Glomerular visceral epithelial cell (primary cell): ENCODE data around the gene RPH3AL.
"Not testable (repeated sequence)": the region's sequence is repeated elsewhere in the genome, so short reads cannot be mapped to it uniquely, and the experiment has no call there.

ENCODE experiments used
- DNase-seq: peaks from one replicate; pipeline ENCODE4 v3.0.0-alpha.2; 2016; ENCODE audit errors: extremely low spot score

Gene RPH3AL

DNA sequence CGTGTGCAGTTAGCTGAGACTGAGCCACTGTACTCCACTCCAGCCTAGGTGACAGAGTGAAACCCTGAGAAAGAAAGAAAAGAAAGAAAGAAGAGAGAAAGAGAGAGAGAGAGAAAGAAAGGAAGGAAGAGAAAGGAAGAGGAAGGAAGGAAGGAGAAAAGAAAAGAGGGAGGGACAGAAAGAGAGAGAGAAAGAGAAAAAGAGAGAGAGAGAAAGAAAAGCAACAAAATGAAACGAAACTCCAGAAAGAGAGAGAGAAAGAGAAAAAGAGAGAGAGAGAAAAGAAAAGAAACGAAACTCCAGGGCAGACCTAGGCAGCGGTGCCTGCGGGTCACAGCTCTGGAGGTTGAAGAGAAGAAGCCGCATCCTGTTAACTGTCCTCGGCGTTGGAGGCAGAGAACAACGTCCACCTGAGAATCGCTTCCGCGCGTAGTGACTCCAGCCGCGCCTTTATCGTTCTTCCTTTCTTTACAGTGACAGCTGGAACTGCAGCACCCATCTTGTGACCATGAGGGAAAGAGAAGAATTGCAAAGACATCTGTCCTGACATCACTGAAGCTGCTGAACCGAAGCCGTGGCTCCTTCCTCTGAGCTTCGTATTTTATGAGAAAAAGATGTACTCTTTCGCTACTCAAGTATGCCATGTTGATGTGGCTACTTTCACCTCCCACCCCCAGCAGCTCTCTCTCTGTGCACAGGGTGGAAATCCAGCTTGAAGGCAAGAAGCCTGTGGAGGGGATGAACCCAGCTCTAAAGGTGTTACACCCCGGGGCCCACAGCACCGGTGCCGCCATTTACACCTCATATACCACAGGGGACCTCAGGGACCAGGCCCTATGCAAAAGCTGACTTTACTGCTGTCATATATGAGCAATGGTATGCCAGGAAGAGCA, 114.3 kb downstream of the RPH3AL start:
- DNase-seq, result no peak

GRCh38 chr17:237406-237955, 115.1 kb downstream of the RPH3AL start:
- DNase-seq, result no peak

DNA sequence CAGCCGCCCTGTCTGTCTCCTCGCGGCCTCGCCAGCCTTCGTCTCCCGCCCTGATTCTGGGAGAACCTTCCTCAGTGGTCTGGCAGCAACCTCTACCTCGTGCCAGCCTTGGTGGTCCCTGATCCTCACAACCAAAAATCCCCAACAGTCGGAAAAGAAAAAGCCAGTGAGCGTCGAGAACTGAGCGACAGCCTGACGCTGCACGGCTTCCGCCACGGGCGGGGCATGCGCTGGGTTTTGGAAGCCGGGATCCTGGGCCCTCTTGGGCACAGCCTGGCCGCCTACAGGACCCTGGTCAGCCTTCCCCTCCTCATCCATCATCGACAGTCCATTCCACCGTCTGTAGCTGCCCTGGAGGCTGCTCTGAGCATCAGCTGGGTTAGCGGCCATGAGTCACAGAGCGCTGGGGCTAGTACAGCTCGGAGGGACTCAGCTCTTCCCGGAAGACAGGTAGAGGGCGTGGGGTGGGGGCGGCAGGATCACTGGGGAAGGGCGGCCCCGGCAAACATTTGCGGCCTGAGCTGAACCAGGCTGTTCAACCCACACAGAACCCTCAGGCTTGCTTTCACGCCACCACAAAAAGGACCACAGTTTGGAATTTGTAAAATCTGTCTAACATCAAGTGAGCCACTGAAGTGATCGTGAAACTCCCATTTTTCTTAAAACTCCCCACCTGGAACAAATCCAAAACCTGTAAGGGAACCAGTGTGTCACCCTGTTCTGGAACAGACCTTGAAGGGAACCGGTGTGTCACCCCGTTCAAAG, 115.8 kb downstream of the RPH3AL start:
- DNase-seq, result no peak

- DNase-seq, result no peak
These were observed 116.6 kb downstream of the RPH3AL start for GRCh38 chr17:235831-236640.

- DNase-seq, result not testable (repeated sequence)
These were observed 117.4 kb downstream of the RPH3AL start for GRCh38 chr17:234994-235830.

DNA sequence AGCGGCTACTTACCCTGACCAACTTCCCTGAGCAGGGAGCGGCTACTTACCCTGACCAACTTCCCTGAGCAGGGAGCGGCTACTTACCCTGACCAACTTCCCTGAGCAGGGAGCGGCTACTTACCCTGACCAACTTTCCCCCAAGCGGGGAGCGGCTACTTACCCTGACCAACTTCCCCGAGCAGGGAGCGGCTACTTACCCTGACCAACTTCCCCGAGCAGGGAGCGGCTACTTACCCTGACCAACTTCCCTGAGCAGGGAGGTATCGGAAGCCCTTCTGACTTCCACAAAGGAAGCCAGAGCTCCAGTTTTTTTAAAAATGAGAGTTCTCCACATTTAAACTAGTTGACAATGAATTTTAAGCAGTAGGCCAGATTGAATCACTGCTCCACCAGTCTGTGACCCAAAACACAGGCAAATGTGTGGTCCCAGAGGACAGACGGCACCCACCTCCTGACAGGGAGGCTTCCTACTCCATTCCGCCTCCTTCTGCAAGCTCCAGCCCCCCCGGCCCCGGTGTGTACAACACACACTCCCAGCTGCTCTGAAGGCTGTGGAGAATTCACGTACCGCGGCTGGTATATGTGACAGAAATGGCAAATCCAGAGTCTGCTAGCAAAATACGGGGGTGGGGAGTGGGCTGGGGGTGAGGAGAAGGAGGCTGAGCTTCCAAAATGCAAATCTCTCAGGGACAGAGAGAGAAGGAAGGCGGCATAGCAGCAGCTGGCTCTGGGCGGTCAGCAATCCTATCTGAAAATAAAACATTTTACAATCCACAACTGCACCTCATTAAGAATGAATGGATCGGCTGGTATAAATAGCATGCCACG, 118.2 kb downstream of the RPH3AL start:
- not testable (repeated sequence) for DNase-seq

- DNase-seq, result no peak
These were observed 119.1 kb downstream of the RPH3AL start for GRCh38 chr17:233473-233941.

DNA sequence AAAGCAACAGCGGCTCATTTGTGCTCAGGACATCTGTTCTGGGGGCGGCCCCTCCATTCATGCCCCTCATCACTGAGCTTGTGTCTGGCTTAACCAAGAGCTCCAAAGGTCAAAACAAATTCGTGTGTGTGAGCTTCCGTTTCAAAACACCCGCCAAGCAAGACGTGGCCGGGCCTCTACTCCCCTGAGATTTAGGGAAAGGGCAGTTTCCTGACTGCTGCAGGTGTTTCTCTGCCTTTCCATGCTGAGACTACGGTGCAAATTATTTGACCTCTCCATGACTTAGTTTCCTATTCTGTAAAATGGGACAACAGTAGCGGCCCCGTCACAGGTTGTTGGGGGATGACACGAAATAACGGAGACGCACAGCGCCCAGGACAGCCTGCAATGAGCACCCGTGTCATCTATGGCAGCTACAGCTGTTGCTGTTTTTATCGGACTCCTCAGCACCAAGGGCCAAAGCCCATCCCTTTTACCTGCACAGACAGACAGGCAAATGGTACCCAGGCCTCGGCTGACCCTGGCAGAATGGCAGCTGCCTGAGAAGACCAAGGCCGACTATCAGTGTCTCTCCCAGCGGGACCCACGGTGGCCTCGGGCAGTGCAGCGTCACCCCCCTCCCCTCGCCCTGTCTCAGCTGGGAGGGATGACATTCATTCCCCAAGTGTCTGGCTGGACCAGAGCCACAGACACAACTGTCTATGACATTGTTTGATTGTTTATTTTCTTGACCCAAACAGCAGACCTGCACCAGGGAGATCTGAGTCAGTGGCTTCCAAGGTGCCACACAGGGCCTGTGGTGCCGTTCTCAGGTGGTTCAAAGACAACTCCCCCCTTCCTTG, 120.4 kb downstream of the RPH3AL start:
- no peak for DNase-seq

GRCh38 chr17:231191-231965, 121.2 kb downstream of the RPH3AL start:
- no peak for DNase-seq

GRCh38 chr17:230395-230770, 122.2 kb downstream of the RPH3AL start:
- DNase-seq, result no peak

GRCh38 chr17:229709-230394, 122.8 kb downstream of the RPH3AL start:
- DNase-seq, result no peak

- no peak for DNase-seq
These were observed 123.5 kb downstream of the RPH3AL start for GRCh38 chr17:228951-229708.

GRCh38 chr17:227946-228615, 124.5 kb downstream of the RPH3AL start:
- no peak for DNase-seq

DNA sequence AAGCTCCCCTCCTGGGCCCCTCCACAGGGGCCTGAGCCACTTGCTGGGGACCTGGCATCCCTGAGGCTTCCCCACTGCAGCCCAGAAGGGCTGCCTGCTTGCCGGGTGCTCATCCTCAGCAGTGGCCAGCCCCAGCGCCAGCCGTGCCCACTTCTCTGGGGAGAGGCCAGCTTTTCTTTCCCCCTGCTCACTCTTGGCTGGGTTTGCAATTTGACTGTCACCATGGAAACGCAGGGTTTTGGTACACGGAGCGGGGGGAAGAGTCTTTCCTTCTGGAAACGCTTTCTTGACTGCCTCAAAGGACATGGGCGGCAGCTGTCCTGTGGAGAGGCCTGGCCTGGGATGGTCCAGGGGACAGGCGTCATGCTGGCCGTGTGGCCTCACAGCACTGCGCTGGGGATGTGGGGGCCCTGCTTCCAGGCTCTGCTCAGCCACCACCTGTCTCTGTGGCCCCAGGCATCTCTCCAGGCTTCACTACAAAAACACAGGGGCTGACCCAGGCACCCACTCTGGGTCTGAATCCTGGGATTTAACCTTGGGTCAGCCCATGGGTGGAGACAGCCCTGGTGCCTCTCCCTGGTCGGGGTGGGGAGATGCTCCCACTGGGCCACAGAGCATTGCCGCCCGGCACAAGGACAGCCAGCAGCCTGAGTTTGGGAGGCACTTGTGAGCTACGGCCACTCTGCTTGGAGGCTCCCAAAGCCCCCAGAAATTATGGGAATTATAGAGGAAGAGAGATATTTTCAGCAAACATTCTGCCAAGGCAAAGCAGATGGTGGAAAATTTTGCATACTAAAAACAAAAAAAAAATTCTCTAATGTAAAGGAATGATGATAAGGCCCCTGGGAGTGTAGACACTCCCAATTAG, 125.3 kb downstream of the RPH3AL start:
- no peak for DNase-seq
